ENCODE measurements around the gene TTLL6. TPM values are rescaled to one million over a fixed set of nuclear protein-coding genes. Genes with fewer than 3 reads are reported as not detected.
A peak's percentile ranks its signal among the peaks of the same experiment; 100 is the strongest.

Gene TTLL6
- total and polyA plus RNA-seq, 4 donors = 0.22 to 0.61 (median 0.31) TPM

- no peaks in the 10 kb centered on the region for H3K9me3 ChIP-seq (ENCODE audit: control insufficient read depth, insufficient read depth, low read length)
- H3K27me3 ChIP-seq (ENCODE audit: control insufficient read depth, insufficient read depth, low read length) = peaks cover 100% of the 10 kb centered on the region
- H3K36me3 ChIP-seq (ENCODE audit: control insufficient read depth, insufficient read depth, low read length) = no peaks in the 10 kb centered on the region
- peaks cover 21% of the 10 kb centered on the region for H3K4me1 ChIP-seq (ENCODE audit: control insufficient read depth, insufficient read depth, low read length)
- DNase-seq (ENCODE audit: low read depth in 4 of 6, low spot score in 6 of 6) = no peak
- H3K4me3 ChIP-seq (ENCODE audit: low read depth, low read length) = no peak overlapping the region
- no peak overlapping the region for H3K27ac ChIP-seq (ENCODE audit: low read depth, low read length)
- 2% methylated on average over 35 of the region's 50 CpGs for WGBS (ENCODE audit: insufficient coverage)
Observed at GRCh38 chr17:48732688-48733629, 84.1 kb downstream of the TTLL6 start.

- H3K4me3 ChIP-seq (ENCODE audit: low read depth, low read length) = no peak overlapping the region
- no peak for DNase-seq (ENCODE audit: low read depth in 4 of 6, low spot score in 6 of 6)
- H3K4me1 ChIP-seq (ENCODE audit: control insufficient read depth, insufficient read depth, low read length) = peaks cover 22% of the 10 kb centered on the region
- H3K27me3 ChIP-seq (ENCODE audit: control insufficient read depth, insufficient read depth, low read length) = peaks cover 100% of the 10 kb centered on the region
- no peaks in the 10 kb centered on the region for H3K9me3 ChIP-seq (ENCODE audit: control insufficient read depth, insufficient read depth, low read length)
- no peak overlapping the region for H3K27ac ChIP-seq (ENCODE audit: low read depth, low read length)
- H3K36me3 ChIP-seq (ENCODE audit: control insufficient read depth, insufficient read depth, low read length) = no peaks in the 10 kb centered on the region
Observed at GRCh38 chr17:48731355-48731754, 85.7 kb downstream of the TTLL6 start.

GRCh38 chr17:48730240-48730550 is 86.8 kb downstream of the TTLL6 start:
- Histone ChIP-seq H3K27me3 (ENCODE audit: control insufficient read depth, insufficient read depth, low read length) (peaks cover 100% of the 10 kb centered on the region), H3K27ac (ENCODE audit: low read depth, low read length) (no peak overlapping the region), H3K4me3 (ENCODE audit: low read depth, low read length) (no peak overlapping the region), H3K36me3 (ENCODE audit: control insufficient read depth, insufficient read depth, low read length) (no peaks in the 10 kb centered on the region), H3K4me1 (ENCODE audit: control insufficient read depth, insufficient read depth, low read length) (peaks cover 27% of the 10 kb centered on the region), H3K9me3 (ENCODE audit: control insufficient read depth, insufficient read depth, low read length) (no peaks in the 10 kb centered on the region)
- no peak for DNase-seq (ENCODE audit: low read depth in 4 of 6, low spot score in 6 of 6)
- 0% methylated on average over 1 of the region's 3 CpGs for WGBS (ENCODE audit: insufficient coverage)

- peaks cover 100% of the 10 kb centered on the region for H3K27me3 ChIP-seq (ENCODE audit: control insufficient read depth, insufficient read depth, low read length)
- H3K36me3 ChIP-seq (ENCODE audit: control insufficient read depth, insufficient read depth, low read length) = no peaks in the 10 kb centered on the region
- H3K27ac ChIP-seq (ENCODE audit: low read depth, low read length) = no peak overlapping the region
- WGBS (ENCODE audit: insufficient coverage) = 0% methylated on average over 16 of the region's 19 CpGs
- H3K4me3 ChIP-seq (ENCODE audit: low read depth, low read length) = no peak overlapping the region
- peaks cover 33% of the 10 kb centered on the region for H3K4me1 ChIP-seq (ENCODE audit: control insufficient read depth, insufficient read depth, low read length)
- DNase-seq (ENCODE audit: low read depth in 4 of 6, low spot score in 6 of 6) = no peak
- H3K9me3 ChIP-seq (ENCODE audit: control insufficient read depth, insufficient read depth, low read length) = no peaks in the 10 kb centered on the region
Observed at GRCh38 chr17:48729335-48730239, 87.4 kb downstream of the TTLL6 start.

GRCh38 chr17:48728232-48729231 is 88.5 kb downstream of the TTLL6 start, which contains the start of gene HOXB13:
TSS of gene HOXB13 (minus strand) at chr17:48728750. CDS start at chr17:48728593, 157 bp downstream.
- Histone ChIP-seq H3K27me3 (ENCODE audit: control insufficient read depth, insufficient read depth, low read length) (peaks cover 100% of the 10 kb centered on the region), H3K9me3 (ENCODE audit: control insufficient read depth, insufficient read depth, low read length) (no peaks in the 10 kb centered on the region), H3K4me1 (ENCODE audit: control insufficient read depth, insufficient read depth, low read length) (peaks cover 40% of the 10 kb centered on the region), H3K4me3 (ENCODE audit: low read depth, low read length) (peak within 1 kb of the TSS; percentile 7), H3K27ac (ENCODE audit: low read depth, low read length) (no peak within 1 kb of the TSS), H3K36me3 (ENCODE audit: control insufficient read depth, insufficient read depth, low read length) (no peaks in the 10 kb centered on the region)
- DNase-seq (ENCODE audit: low read depth in 4 of 6, low spot score in 6 of 6) = peak in 2 of 6 donors; percentile 78 to 80
- 1% methylated on average over 44 of the region's 55 CpGs for whole genome bisulfite sequencing (ENCODE audit: insufficient coverage)

GRCh38 chr17:48727415-48728175 is 89.4 kb downstream of the TTLL6 start:
- Histone ChIP-seq H3K27me3 (ENCODE audit: control insufficient read depth, insufficient read depth, low read length) (peaks cover 100% of the 10 kb centered on the region), H3K27ac (ENCODE audit: low read depth, low read length) (no peak overlapping the region), H3K9me3 (ENCODE audit: control insufficient read depth, insufficient read depth, low read length) (no peaks in the 10 kb centered on the region), H3K36me3 (ENCODE audit: control insufficient read depth, insufficient read depth, low read length) (no peaks in the 10 kb centered on the region), H3K4me3 (ENCODE audit: low read depth, low read length) (no peak overlapping the region), H3K4me1 (ENCODE audit: control insufficient read depth, insufficient read depth, low read length) (peaks cover 43% of the 10 kb centered on the region)
- WGBS (ENCODE audit: insufficient coverage) = 27% methylated on average over 6 of the region's 9 CpGs
- no peak for DNase-seq (ENCODE audit: low read depth in 4 of 6, low spot score in 6 of 6)

- H3K9me3 ChIP-seq (ENCODE audit: control insufficient read depth, insufficient read depth, low read length) = no peaks in the 10 kb centered on the region
- DNase-seq (ENCODE audit: low read depth in 4 of 6, low spot score in 6 of 6) = no peak
- no peak overlapping the region for H3K27ac ChIP-seq (ENCODE audit: low read depth, low read length)
- 7% methylated on average over 20 of the region's 20 CpGs for WGBS (ENCODE audit: insufficient coverage)
- no peak overlapping the region for H3K4me3 ChIP-seq (ENCODE audit: low read depth, low read length)
- H3K27me3 ChIP-seq (ENCODE audit: control insufficient read depth, insufficient read depth, low read length) = peaks cover 100% of the 10 kb centered on the region
- no peaks in the 10 kb centered on the region for H3K36me3 ChIP-seq (ENCODE audit: control insufficient read depth, insufficient read depth, low read length)
- H3K4me1 ChIP-seq (ENCODE audit: control insufficient read depth, insufficient read depth, low read length) = peaks cover 45% of the 10 kb centered on the region
Observed at GRCh38 chr17:48726916-48727286, 90.1 kb downstream of the TTLL6 start.

GRCh38 chr17:48726114-48726915 is 90.7 kb downstream of the TTLL6 start:
- WGBS (ENCODE audit: insufficient coverage) = 20% methylated on average over 13 of the region's 20 CpGs
- Histone ChIP-seq H3K4me3 (ENCODE audit: low read depth, low read length) (no peak overlapping the region), H3K9me3 (ENCODE audit: control insufficient read depth, insufficient read depth, low read length) (no peaks in the 10 kb centered on the region), H3K27me3 (ENCODE audit: control insufficient read depth, insufficient read depth, low read length) (peaks cover 100% of the 10 kb centered on the region), H3K4me1 (ENCODE audit: control insufficient read depth, insufficient read depth, low read length) (peaks cover 45% of the 10 kb centered on the region), H3K36me3 (ENCODE audit: control insufficient read depth, insufficient read depth, low read length) (no peaks in the 10 kb centered on the region), H3K27ac (ENCODE audit: low read depth, low read length) (no peak overlapping the region)
- peak in 1 of 6 donors; percentile 25 for DNase-seq (ENCODE audit: low read depth in 4 of 6, low spot score in 6 of 6)

All from spinal cord (tissue), 10 donors.